ENCODE results near the gene LTO1. TPM values are rescaled to one million over a fixed set of nuclear protein-coding genes. Genes with fewer than 3 reads are reported as not detected.

LTO1 gene
- total RNA-seq, 1 experiment from 2014 or later, result 36.7 TPM

- Mint-ChIP-seq H3K9me3 (ENCODE audit: low read depth, unreplicated experiment) (no peaks in the 10 kb centered on the region), H3K27ac (ENCODE audit: unreplicated experiment) (no peak overlapping the region), H3K27me3 (ENCODE audit: unreplicated experiment) (peaks cover 43% of the 10 kb centered on the region), H3K36me3 (ENCODE audit: insufficient read depth, unreplicated experiment) (peaks cover 3% of the 10 kb centered on the region), H3K4me3 (ENCODE audit: low read depth, unreplicated experiment) (no peak overlapping the region), H3K4me1 (ENCODE audit: low read depth, unreplicated experiment) (peaks cover 7% of the 10 kb centered on the region)
- intact Hi-C loops (cut with micrococcal nuclease; ENCODE audit: unreplicated experiment), result no loop called here
- CTCF ChIA-PET, result interaction anchor here (0.6 kb wide), 1 partner anchor 268 kb away, joined by 3 read pairs; no protein-coding TSS in a partner anchor
- DNase-seq, result no peak
- TF ChIP-seq CTCF (IDR thresholded peaks at IDR 0.05; ENCODE audit: unreplicated experiment), result no peak
- no TSS peak for BruUV-seq (replicated peaks)
These were observed 30.2 kb upstream of the LTO1 start for GRCh38 chr11:69705351-69705811.

- H3K27ac Mint-ChIP-seq (ENCODE audit: unreplicated experiment), result no peak overlapping the region
- TF ChIP-seq CTCF (IDR thresholded peaks at IDR 0.05; ENCODE audit: unreplicated experiment), result peak; percentile 13
- peak; percentile 30 for DNase-seq
- no TSS peak for BruUV-seq (replicated peaks)
- H3K9me3 Mint-ChIP-seq (ENCODE audit: low read depth, unreplicated experiment), result no peaks in the 10 kb centered on the region
- CTCF ChIA-PET, result interaction anchor here (0.6 kb wide), 1 partner anchor 268 kb away, joined by 3 read pairs; no protein-coding TSS in a partner anchor
- intact Hi-C loops (cut with micrococcal nuclease; ENCODE audit: unreplicated experiment), result loop anchor here (5.0 kb wide), 1 partner anchor 183 kb away; no protein-coding TSS in a partner anchor
- H3K4me1 Mint-ChIP-seq (ENCODE audit: low read depth, unreplicated experiment), result peaks cover 12% of the 10 kb centered on the region
- H3K36me3 Mint-ChIP-seq (ENCODE audit: insufficient read depth, unreplicated experiment), result peaks cover 3% of the 10 kb centered on the region
- peak overlapping the region; percentile 49 for H3K4me3 Mint-ChIP-seq (ENCODE audit: low read depth, unreplicated experiment)
- peaks cover 43% of the 10 kb centered on the region for H3K27me3 Mint-ChIP-seq (ENCODE audit: unreplicated experiment)
These were observed 29.5 kb upstream of the LTO1 start for GRCh38 chr11:69704508-69705253.

- Mint-ChIP-seq H3K4me1 (ENCODE audit: low read depth, unreplicated experiment) (peaks cover 12% of the 10 kb centered on the region), H3K36me3 (ENCODE audit: insufficient read depth, unreplicated experiment) (peaks cover 3% of the 10 kb centered on the region), H3K27ac (ENCODE audit: unreplicated experiment) (no peak within 1 kb of the TSS), H3K27me3 (ENCODE audit: unreplicated experiment) (peaks cover 43% of the 10 kb centered on the region), H3K4me3 (ENCODE audit: low read depth, unreplicated experiment) (peak within 1 kb of the TSS; percentile 49), H3K9me3 (ENCODE audit: low read depth, unreplicated experiment) (no peaks in the 10 kb centered on the region)
- CTCF ChIA-PET, result no interaction called here
- TF ChIP-seq CTCF (IDR thresholded peaks at IDR 0.05; ENCODE audit: unreplicated experiment), result no peak
- TSS peak; percentile 38 for BruUV-seq (replicated peaks)
- intact Hi-C loops (cut with micrococcal nuclease; ENCODE audit: unreplicated experiment), result loop anchor here (5.0 kb wide), 1 partner anchor 183 kb away; no protein-coding TSS in a partner anchor
- DNase-seq, result peak; percentile 37
These were observed 28.8 kb upstream of the LTO1 start, which contains the start of gene FGF19 for GRCh38 chr11:69703768-69704507. Gene FGF19, minus strand, starts transcription at chr11:69704022. Its CDS starts 146 bp downstream, at chr11:69703876.

GRCh38 chr11:69703453-69703767, 28.3 kb upstream of the LTO1 start:
- peaks cover 43% of the 10 kb centered on the region for H3K27me3 Mint-ChIP-seq (ENCODE audit: unreplicated experiment)

More at GRCh38 chr11:69703453-69703767, 28.3 kb upstream of the LTO1 start:
- Mint-ChIP-seq H3K27ac (ENCODE audit: unreplicated experiment) (no peak overlapping the region), H3K36me3 (ENCODE audit: insufficient read depth, unreplicated experiment) (peaks cover 3% of the 10 kb centered on the region), H3K4me1 (ENCODE audit: low read depth, unreplicated experiment) (peaks cover 12% of the 10 kb centered on the region), H3K4me3 (ENCODE audit: low read depth, unreplicated experiment) (no peak overlapping the region), H3K9me3 (ENCODE audit: low read depth, unreplicated experiment) (no peaks in the 10 kb centered on the region)
- BruUV-seq (replicated peaks), result no TSS peak
- no peak for TF ChIP-seq CTCF (IDR thresholded peaks at IDR 0.05; ENCODE audit: unreplicated experiment)
- DNase-seq, result no peak
- CTCF ChIA-PET, result no interaction called here
- intact Hi-C loops (cut with micrococcal nuclease; ENCODE audit: unreplicated experiment), result loop anchor here (5.0 kb wide), 1 partner anchor 184 kb away; no protein-coding TSS in a partner anchor
